ENCODE results near the gene IGF2R. TPM values are rescaled to one million over a fixed set of nuclear protein-coding genes. Genes with fewer than 3 reads are reported as not detected.
"Not testable (repeated sequence)": the region's sequence is repeated elsewhere in the genome, so short reads cannot be mapped to it uniquely, and the experiment has no call there.

Gene IGF2R
- total RNA-seq, 2 experiments from 2014 or later = 73.5 to 75.5 TPM

DNA sequence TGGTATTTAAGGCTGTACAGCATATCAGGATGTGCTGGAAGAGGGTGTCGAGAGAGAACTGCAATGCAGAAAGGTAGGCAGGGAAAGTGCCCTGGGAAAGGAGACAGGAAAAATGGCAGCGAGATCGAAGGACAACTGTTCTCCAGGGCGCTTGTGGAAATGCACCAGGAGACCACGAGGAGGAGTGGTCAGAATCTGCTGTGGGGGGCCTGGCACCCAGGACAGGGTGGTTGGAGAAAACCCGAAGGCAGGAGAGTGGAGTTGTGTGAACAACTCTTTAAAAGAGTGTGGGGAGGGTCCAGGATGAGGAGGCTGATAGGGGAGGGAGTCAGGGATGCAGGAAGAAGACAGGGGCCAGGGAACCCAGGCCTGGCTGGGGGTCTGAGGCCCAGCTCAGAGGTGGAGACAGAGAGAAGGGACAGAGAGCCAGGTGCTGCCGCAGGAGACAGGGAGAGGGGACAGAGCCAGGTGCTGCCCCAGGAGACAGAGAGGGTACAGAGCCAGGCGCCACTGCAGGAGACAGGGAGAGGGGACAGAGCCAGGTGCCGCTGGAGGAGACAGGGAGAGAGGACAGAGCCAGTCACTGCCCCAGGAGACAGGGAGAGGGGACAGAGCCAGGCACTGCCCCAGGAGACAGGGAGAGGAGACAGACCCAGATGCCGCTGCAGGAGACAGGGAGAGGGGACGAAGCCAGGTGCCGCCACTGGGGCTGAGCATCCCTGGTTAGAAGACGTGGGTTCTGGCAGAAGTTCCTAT, 162.0 kb downstream of the IGF2R start:
- Mint-ChIP-seq H3K36me3 (no peaks in the 10 kb centered on the region), H3K9me3 (no peaks in the 10 kb centered on the region), H3K27me3 (no peaks in the 10 kb centered on the region), H3K4me1 (ENCODE audit: low read depth) (peaks cover 2% of the 10 kb centered on the region), H3K4me3 (no peak overlapping the region), H3K27ac (no peak overlapping the region)
- CTCF ChIA-PET = no interaction called here
- POLR2A ChIA-PET = no interaction called here
- no peak for DNase-seq
- intact Hi-C loops (cut with micrococcal nuclease) = no loop called here

- intact Hi-C loops (cut with micrococcal nuclease) = no loop called here
- no peak for DNase-seq
- H3K27me3 Mint-ChIP-seq = no peaks in the 10 kb centered on the region
- ChIA-PET POLR2A (no interaction called here), CTCF (no interaction called here)
- H3K4me1 Mint-ChIP-seq (ENCODE audit: low read depth) = peaks cover 2% of the 10 kb centered on the region
- H3K4me3 Mint-ChIP-seq = no peak overlapping the region
- H3K36me3 Mint-ChIP-seq = no peaks in the 10 kb centered on the region
- no peaks in the 10 kb centered on the region for H3K9me3 Mint-ChIP-seq
- no peak overlapping the region for H3K27ac Mint-ChIP-seq
Observed at GRCh38 chr6:160131636-160132296, 162.9 kb downstream of the IGF2R start.

- peaks cover 2% of the 10 kb centered on the region for H3K4me1 Mint-ChIP-seq (ENCODE audit: low read depth)
- POLR2A ChIA-PET = no interaction called here
- CTCF ChIA-PET = no interaction called here
- no peaks in the 10 kb centered on the region for H3K27me3 Mint-ChIP-seq
- H3K4me3 Mint-ChIP-seq = no peak overlapping the region
- no peak overlapping the region for H3K27ac Mint-ChIP-seq
- H3K36me3 Mint-ChIP-seq = no peaks in the 10 kb centered on the region
- DNase-seq = no peak
- no peaks in the 10 kb centered on the region for H3K9me3 Mint-ChIP-seq
- intact Hi-C loops (cut with micrococcal nuclease) = no loop called here
Observed at GRCh38 chr6:160132297-160132637, 163.4 kb downstream of the IGF2R start.

DNA sequence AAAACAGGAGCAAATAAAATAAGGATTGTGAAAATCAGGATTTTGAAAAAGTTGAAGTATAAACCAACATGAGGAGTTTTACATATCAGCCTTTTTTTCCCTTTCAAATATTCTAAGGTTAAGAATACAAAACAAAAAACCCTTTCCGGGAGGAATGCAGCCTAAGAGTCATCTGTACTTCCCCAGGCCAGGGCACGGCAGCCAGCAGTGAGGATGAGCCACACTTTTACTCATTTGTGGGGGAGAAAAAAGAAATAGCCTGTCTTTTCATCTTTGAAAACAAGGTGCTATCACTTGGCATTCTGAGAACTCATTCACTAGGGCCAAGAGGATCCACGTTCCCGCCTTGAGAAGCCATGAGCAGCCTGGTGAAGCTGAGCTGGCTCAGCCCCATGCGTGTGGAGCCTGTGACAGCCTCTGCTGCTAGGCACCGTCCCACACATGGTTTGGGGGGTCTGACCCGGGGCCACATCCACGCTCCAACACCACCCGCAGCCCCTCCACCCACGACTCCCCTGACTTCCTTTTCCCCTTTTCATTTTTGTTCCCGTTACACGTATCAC, 164.0 kb downstream of the IGF2R start:
- POLR2A ChIA-PET = no interaction called here
- DNase-seq = no peak
- Mint-ChIP-seq H3K27ac (no peak overlapping the region), H3K4me1 (ENCODE audit: low read depth) (peaks cover 2% of the 10 kb centered on the region), H3K36me3 (no peaks in the 10 kb centered on the region), H3K9me3 (no peaks in the 10 kb centered on the region), H3K4me3 (no peak overlapping the region), H3K27me3 (no peaks in the 10 kb centered on the region)
- CTCF ChIA-PET = no interaction called here
- intact Hi-C loops (cut with micrococcal nuclease) = no loop called here

- Mint-ChIP-seq H3K27me3 (no peaks in the 10 kb centered on the region), H3K27ac (no peak overlapping the region), H3K9me3 (no peaks in the 10 kb centered on the region), H3K4me3 (no peak overlapping the region), H3K36me3 (no peaks in the 10 kb centered on the region), H3K4me1 (ENCODE audit: low read depth) (peaks cover 10% of the 10 kb centered on the region)
- POLR2A ChIA-PET = no interaction called here
- intact Hi-C loops (cut with micrococcal nuclease) = no loop called here
- DNase-seq = no peak
- CTCF ChIA-PET = no interaction called here
Observed at GRCh38 chr6:160133441-160134336, 164.8 kb downstream of the IGF2R start.

GRCh38 chr6:160134337-160134751, 165.5 kb downstream of the IGF2R start:
- intact Hi-C loops (cut with micrococcal nuclease); CTCF ChIA-PET; H3K9me3 Mint-ChIP-seq; H3K4me3 Mint-ChIP-seq; POLR2A ChIA-PET; H3K36me3 Mint-ChIP-seq; H3K27me3 Mint-ChIP-seq; H3K27ac Mint-ChIP-seq: not testable (repeated sequence)
- H3K4me1 Mint-ChIP-seq (ENCODE audit: low read depth) = peaks cover 16% of the 10 kb centered on the region
- DNase-seq = peak; percentile 49

DNA sequence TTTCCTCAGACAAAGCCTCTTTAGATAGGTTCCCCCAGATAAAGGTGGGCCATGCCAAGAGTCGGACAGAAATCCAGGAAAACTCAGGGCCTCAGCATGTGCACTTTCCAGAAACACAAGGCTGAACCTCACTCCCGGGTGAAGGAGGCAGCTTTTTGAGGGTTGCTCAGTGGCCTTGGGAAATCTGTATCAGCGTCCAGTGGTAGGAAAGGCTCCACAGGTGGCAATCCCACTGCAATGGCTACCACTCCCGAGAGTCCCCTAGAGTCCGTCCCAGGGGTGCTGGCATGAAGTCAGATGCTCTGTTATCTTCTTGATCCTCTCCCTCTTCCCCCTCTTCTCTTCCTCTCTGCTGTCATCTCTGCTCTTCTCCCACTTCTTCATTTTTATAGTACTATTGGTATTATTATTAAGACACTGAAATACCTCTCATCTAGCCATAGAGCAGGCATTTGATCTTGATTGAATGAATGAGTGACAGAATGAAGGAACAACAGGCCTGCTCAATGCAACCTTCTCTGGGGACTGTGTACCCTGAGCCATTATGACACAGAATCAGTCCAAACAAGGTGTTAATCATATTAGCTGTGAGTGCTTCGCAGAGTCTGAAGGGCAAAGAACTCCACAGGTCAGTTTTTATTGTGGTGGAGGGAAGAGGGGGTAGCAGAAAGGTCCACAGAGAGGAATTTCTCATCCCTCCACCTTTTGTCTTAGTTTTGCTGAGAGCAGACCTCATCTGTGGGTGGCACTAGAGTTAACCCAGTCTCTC, 166.1 kb downstream of the IGF2R start:
- H3K27me3 Mint-ChIP-seq = no peaks in the 10 kb centered on the region
- intact Hi-C loops (cut with micrococcal nuclease) = no loop called here
- H3K27ac Mint-ChIP-seq = no peak overlapping the region
- ChIA-PET POLR2A (no interaction called here), CTCF (no interaction called here)
- no peaks in the 10 kb centered on the region for H3K9me3 Mint-ChIP-seq
- H3K4me3 Mint-ChIP-seq = no peak overlapping the region
- DNase-seq = no peak
- H3K4me1 Mint-ChIP-seq (ENCODE audit: low read depth) = peaks cover 20% of the 10 kb centered on the region
- H3K36me3 Mint-ChIP-seq = no peaks in the 10 kb centered on the region

GRCh38 chr6:160135907-160136655, 167.2 kb downstream of the IGF2R start:
- Mint-ChIP-seq H3K27me3 (no peaks in the 10 kb centered on the region), H3K4me3 (no peak overlapping the region), H3K9me3 (no peaks in the 10 kb centered on the region), H3K36me3 (no peaks in the 10 kb centered on the region), H3K27ac (no peak overlapping the region), H3K4me1 (ENCODE audit: low read depth) (peaks cover 20% of the 10 kb centered on the region)
- DNase-seq = no peak
- intact Hi-C loops (cut with micrococcal nuclease) = no loop called here
- ChIA-PET CTCF (interaction anchor here (7.4 kb wide), 1 partner anchor 320 kb away, joined by 93 read pairs; no protein-coding TSS in a partner anchor), POLR2A (no interaction called here)

GRCh38 chr6:160137130-160137988, 168.5 kb downstream of the IGF2R start:
- Mint-ChIP-seq H3K4me1 (ENCODE audit: low read depth) (peaks cover 20% of the 10 kb centered on the region), H3K9me3 (no peaks in the 10 kb centered on the region), H3K27ac (no peak overlapping the region), H3K4me3 (no peak overlapping the region), H3K27me3 (no peaks in the 10 kb centered on the region), H3K36me3 (no peaks in the 10 kb centered on the region)
- CTCF ChIA-PET = interaction anchor here (0.9 to 7.4 kb wide), 15 partner anchors 8 to 396 kb away, joined by 3 to 93 read pairs (median 4); no protein-coding TSS in a partner anchor
- no peak for DNase-seq
- intact Hi-C loops (cut with micrococcal nuclease) = no loop called here
- POLR2A ChIA-PET = interaction anchor here (0.6 kb wide), 1 partner anchor 464 kb away, joined by 3 read pairs; no protein-coding TSS in a partner anchor

GRCh38 chr6:160137989-160138835, 169.3 kb downstream of the IGF2R start:
- Mint-ChIP-seq H3K27me3 (no peaks in the 10 kb centered on the region), H3K4me1 (ENCODE audit: low read depth) (peaks cover 19% of the 10 kb centered on the region), H3K36me3 (no peaks in the 10 kb centered on the region), H3K4me3 (no peak overlapping the region), H3K27ac (no peak overlapping the region), H3K9me3 (no peaks in the 10 kb centered on the region)
- intact Hi-C loops (cut with micrococcal nuclease) = loop anchor here (1.0 to 2.0 kb wide), 3 partner anchors 88 to 385 kb away; no protein-coding TSS in a partner anchor
- peak; percentile 79 for DNase-seq
- ChIA-PET CTCF (interaction anchor here (0.6 to 7.4 kb wide), 19 partner anchors 9 to 396 kb away, joined by 3 to 93 read pairs (median 3); no protein-coding TSS in a partner anchor), POLR2A (interaction anchor here (0.6 kb wide), 1 partner anchor 463 kb away, joined by 3 read pairs; no protein-coding TSS in a partner anchor)
